ENCODE results near the gene CAPN11.

The CAPN11 gene

GRCh38 chr6:44188819-44189218 lies 30.2 kb downstream of the CAPN11 start:
- no peak overlapping the region for H3K4me2 ChIP-seq (ENCODE audit: low read depth, low read length, poor library complexity, severe bottlenecking)
- no peaks in the 10 kb centered on the region for H3F3A ChIP-seq (ENCODE audit: insufficient read depth)
- H3K4me3 ChIP-seq (ENCODE audit: insufficient read depth, low read length, poor library complexity, severe bottlenecking): no peak overlapping the region
- H3K9me3 ChIP-seq (ENCODE audit: insufficient read depth, low read length): no peaks in the 10 kb centered on the region
- no peak overlapping the region for H2AFZ ChIP-seq (ENCODE audit: low read depth, low read length, severe bottlenecking)
- H3K9ac ChIP-seq (ENCODE audit: low read length): no peak overlapping the region
- no peaks in the 10 kb centered on the region for H3K9me2 ChIP-seq (replicated peaks; ENCODE audit: insufficient read depth, low read length)
- H3K79me2 ChIP-seq (ENCODE audit: insufficient read depth, low read length): no peaks in the 10 kb centered on the region
- no peaks in the 10 kb centered on the region for H3K27me3 ChIP-seq (ENCODE audit: low read length)
- no peaks in the 10 kb centered on the region for H3K36me3 ChIP-seq (ENCODE audit: low read length)
- H3K27ac ChIP-seq (ENCODE audit: low read depth, low read length): no peak overlapping the region
- TF ChIP-seq CTCF (IDR thresholded peaks at IDR 0.05; ENCODE audit: insufficient read depth, low read length, poor library complexity, severe bottlenecking) (no peak), EZH2phosphoT487 (conservative IDR thresholded peaks at IDR 0.05; ENCODE audit: low read length) (no peak)
- H4K20me1 ChIP-seq (ENCODE audit: low read depth, low read length): no peaks in the 10 kb centered on the region

- H3K4me3 ChIP-seq (ENCODE audit: insufficient read depth, low read length, poor library complexity, severe bottlenecking): no peak overlapping the region
- TF ChIP-seq EZH2phosphoT487 (conservative IDR thresholded peaks at IDR 0.05; ENCODE audit: low read length): no peak
- no peak for TF ChIP-seq CTCF (IDR thresholded peaks at IDR 0.05; ENCODE audit: insufficient read depth, low read length, poor library complexity, severe bottlenecking)
- H3K9me3 ChIP-seq (ENCODE audit: insufficient read depth, low read length): no peaks in the 10 kb centered on the region
- H2AFZ ChIP-seq (ENCODE audit: low read depth, low read length, severe bottlenecking): no peak overlapping the region
- H3K4me2 ChIP-seq (ENCODE audit: low read depth, low read length, poor library complexity, severe bottlenecking): no peak overlapping the region
- no peak overlapping the region for H3K9ac ChIP-seq (ENCODE audit: low read length)
- no peaks in the 10 kb centered on the region for H4K20me1 ChIP-seq (ENCODE audit: low read depth, low read length)
- H3K9me2 ChIP-seq (replicated peaks; ENCODE audit: insufficient read depth, low read length): no peaks in the 10 kb centered on the region
- H3K79me2 ChIP-seq (ENCODE audit: insufficient read depth, low read length): no peaks in the 10 kb centered on the region
- no peaks in the 10 kb centered on the region for H3K36me3 ChIP-seq (ENCODE audit: low read length)
- no peak overlapping the region for H3K27ac ChIP-seq (ENCODE audit: low read depth, low read length)
- H3K27me3 ChIP-seq (ENCODE audit: low read length): no peaks in the 10 kb centered on the region
- no peaks in the 10 kb centered on the region for H3F3A ChIP-seq (ENCODE audit: insufficient read depth)
Observed at GRCh38 chr6:44189257-44189656, 30.6 kb downstream of the CAPN11 start.

GRCh38 chr6:44190715-44191114 lies 32.1 kb downstream of the CAPN11 start:
- no peaks in the 10 kb centered on the region for H4K20me1 ChIP-seq (ENCODE audit: low read depth, low read length)
- no peaks in the 10 kb centered on the region for H3K27me3 ChIP-seq (ENCODE audit: low read length)
- no peak overlapping the region for H3K9ac ChIP-seq (ENCODE audit: low read length)
- no peaks in the 10 kb centered on the region for H3K9me3 ChIP-seq (ENCODE audit: insufficient read depth, low read length)
- TF ChIP-seq CTCF (IDR thresholded peaks at IDR 0.05; ENCODE audit: insufficient read depth, low read length, poor library complexity, severe bottlenecking) (no peak), EZH2phosphoT487 (conservative IDR thresholded peaks at IDR 0.05; ENCODE audit: low read length) (no peak)
- peak overlapping the region; percentile 25 for H3K4me2 ChIP-seq (ENCODE audit: low read depth, low read length, poor library complexity, severe bottlenecking)
- H2AFZ ChIP-seq (ENCODE audit: low read depth, low read length, severe bottlenecking): no peak overlapping the region
- H3F3A ChIP-seq (ENCODE audit: insufficient read depth): no peaks in the 10 kb centered on the region
- H3K27ac ChIP-seq (ENCODE audit: low read depth, low read length): no peak overlapping the region
- no peaks in the 10 kb centered on the region for H3K79me2 ChIP-seq (ENCODE audit: insufficient read depth, low read length)
- H3K4me3 ChIP-seq (ENCODE audit: insufficient read depth, low read length, poor library complexity, severe bottlenecking): no peak overlapping the region
- no peaks in the 10 kb centered on the region for H3K9me2 ChIP-seq (replicated peaks; ENCODE audit: insufficient read depth, low read length)
- no peaks in the 10 kb centered on the region for H3K36me3 ChIP-seq (ENCODE audit: low read length)

Data from SU-DHL-6 (cell line).